Mammary epithelial cell (primary cell): ENCODE measurements around the gene C12orf75.

Experiments used
- EZH2 ChIP-seq: IDR thresholded peaks from 2 replicates; pipeline ENCODE4 v1.6.1; 2012; ENCODE audit warnings: low read length, inconsistent platforms, borderline replicate concordance
- TF ChIP-seq, protein P1 (sequence below), 2 donors: IDR thresholded peaks in 1 of 2; conservative IDR thresholded peaks in 1 of 2; 2 replicates each; pipeline ENCODE4 v1.5.1; 2011 to 2012; ENCODE audit warnings: inconsistent platforms in 2 of 2, low read length in 2 of 2, mild to moderate bottlenecking in 2 of 2, control low read depth in 1 of 2, low read depth in 1 of 2; ENCODE audit not compliant: insufficient read depth in 1 of 2; ENCODE audit errors: extremely low read depth in 1 of 2

- TF ChIP-seq, protein P1, sequence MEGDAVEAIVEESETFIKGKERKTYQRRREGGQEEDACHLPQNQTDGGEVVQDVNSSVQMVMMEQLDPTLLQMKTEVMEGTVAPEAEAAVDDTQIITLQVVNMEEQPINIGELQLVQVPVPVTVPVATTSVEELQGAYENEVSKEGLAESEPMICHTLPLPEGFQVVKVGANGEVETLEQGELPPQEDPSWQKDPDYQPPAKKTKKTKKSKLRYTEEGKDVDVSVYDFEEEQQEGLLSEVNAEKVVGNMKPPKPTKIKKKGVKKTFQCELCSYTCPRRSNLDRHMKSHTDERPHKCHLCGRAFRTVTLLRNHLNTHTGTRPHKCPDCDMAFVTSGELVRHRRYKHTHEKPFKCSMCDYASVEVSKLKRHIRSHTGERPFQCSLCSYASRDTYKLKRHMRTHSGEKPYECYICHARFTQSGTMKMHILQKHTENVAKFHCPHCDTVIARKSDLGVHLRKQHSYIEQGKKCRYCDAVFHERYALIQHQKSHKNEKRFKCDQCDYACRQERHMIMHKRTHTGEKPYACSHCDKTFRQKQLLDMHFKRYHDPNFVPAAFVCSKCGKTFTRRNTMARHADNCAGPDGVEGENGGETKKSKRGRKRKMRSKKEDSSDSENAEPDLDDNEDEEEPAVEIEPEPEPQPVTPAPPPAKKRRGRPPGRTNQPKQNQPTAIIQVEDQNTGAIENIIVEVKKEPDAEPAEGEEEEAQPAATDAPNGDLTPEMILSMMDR (conservative IDR thresholded peaks at IDR 0.05 in 1 of 2, IDR thresholded peaks at IDR 0.05 in 1 of 2; ENCODE audit: extremely low read depth in 1 of 2, insufficient read depth in 1 of 2, low read depth in 1 of 2, low read length in 2 of 2): no peak
- no peak for TF ChIP-seq EZH2
Measured at GRCh38 chr12:105321125-105321524, 9.4 kb upstream of the C12orf75 start.
